ENCODE measurements around the gene ZFAND3. TPM values are rescaled to one million over a fixed set of nuclear protein-coding genes. Genes with fewer than 3 reads are reported as not detected.

The ZFAND3 gene
- total and polyA plus RNA-seq, 2 donors (not counting 3 experiments of a cell fraction or from before 2014, with no cell fraction given) = 15.4 to 54.2 TPM

GRCh38 chr6:37850728-37851285 is 31.3 kb downstream of the ZFAND3 start:
- no peaks in the 10 kb centered on the region for H3K4me1 ChIP-seq (ENCODE audit: control insufficient read depth, extremely low read depth, insufficient read depth, low read length)
- no peaks in the 10 kb centered on the region for H3K9me3 ChIP-seq (replicated peaks; ENCODE audit: control insufficient read depth, insufficient read depth, low read length)
- dilution Hi-C loops (cut with MboI; ENCODE audit: extremely low pct_ligation_motif_present, low sequenced_read_pairs) = no loop called here
- no TSS peak for BruUV-seq (replicated peaks)
- no peaks in the 10 kb centered on the region for H3K36me3 ChIP-seq (ENCODE audit: control insufficient read depth in 2 of 2, extremely low read depth in 1 of 2, insufficient read depth in 2 of 2, low read length in 2 of 2)
- peaks cover 88% of the 10 kb centered on the region for H3K79me2 ChIP-seq (ENCODE audit: control insufficient read depth, insufficient read depth, low read length)
- H3K9ac ChIP-seq (replicated peaks; ENCODE audit: extremely low read depth, insufficient read depth, low read length) = no peak overlapping the region
- intact Hi-C loops (cut with micrococcal nuclease) = no loop called here
- DNase-seq (ENCODE audit: low read depth, low spot score) (no peak), FAIRE-seq (no peak)
- no peaks in the 10 kb centered on the region for H3K9me1 ChIP-seq (replicated peaks; ENCODE audit: control insufficient read depth, extremely low read depth, insufficient read depth, low read length)
- no peak overlapping the region for H3K4me2 ChIP-seq (ENCODE audit: insufficient read depth, low read length)
- no peak overlapping the region for H3K4me3 ChIP-seq (replicated peaks in 1 of 3; ENCODE audit: insufficient read depth in 1 of 3, low read depth in 1 of 3, low read length in 3 of 3)
- H3K27me3 ChIP-seq (ENCODE audit: control insufficient read depth in 2 of 2, insufficient read depth in 2 of 2, low read length in 2 of 2) = no peaks in the 10 kb centered on the region
- POLR2A ChIA-PET = no interaction called here
- H2AFZ ChIP-seq (ENCODE audit: low read depth, low read length) = no peak overlapping the region
- CTCF ChIA-PET = interaction anchor here (1.0 to 1.1 kb wide), 2 partner anchors 9 to 13 kb away, joined by 3 to 4 read pairs; no protein-coding TSS in a partner anchor
- TF ChIP-seq GATA2 (IDR thresholded peaks at IDR 0.05; ENCODE audit: insufficient read depth, insufficient read length, low read depth, low read length) (no peak), POLR2AphosphoS5 (IDR thresholded peaks at IDR 0.05; ENCODE audit: insufficient read depth, low read depth, low read length) (no peak), POLR2A (IDR thresholded peaks at IDR 0.05; ENCODE audit: low read depth, low read length) (no peak), EZH2 (IDR thresholded peaks at IDR 0.05; ENCODE audit: borderline replicate concordance, low read depth, low read length, severe bottlenecking) (no peak), JUN (IDR thresholded peaks at IDR 0.05; ENCODE audit: borderline replicate concordance, insufficient read depth, insufficient read length, low read depth) (no peak), CTCF (IDR thresholded peaks at IDR 0.05; ENCODE audit: extremely low read depth in 1 of 2, insufficient read depth in 1 of 2, low read depth in 1 of 2, low read length in 2 of 2) (no peak), FOS (IDR thresholded peaks at IDR 0.05; ENCODE audit: borderline replicate concordance, insufficient read depth, low read length) (no peak), MAX (IDR thresholded peaks at IDR 0.05; ENCODE audit: insufficient read depth, insufficient read length) (no peak), MYC (IDR thresholded peaks at IDR 0.05; ENCODE audit: low read depth, low read length) (no peak)
- no peak overlapping the region for H3K27ac ChIP-seq (ENCODE audit: insufficient read depth, low read depth, low read length)
- peaks cover 18% of the 10 kb centered on the region for H4K20me1 ChIP-seq (replicated peaks; ENCODE audit: control insufficient read depth, extremely low read depth, insufficient read depth, low read length)
